ENCODE results near the gene ATG7.
"Not testable (repeated sequence)": the region's sequence is repeated elsewhere in the genome, so short reads cannot be mapped to it uniquely, and the experiment has no call there.

ATG7 gene

GRCh38 chr3:11251807-11252176, 20.4 kb upstream of the ATG7 start:
- DNase-seq (ENCODE audit: low spot score) = no peak

GRCh38 chr3:11254876-11255275, 17.3 kb upstream of the ATG7 start:
- DNase-seq (ENCODE audit: low spot score) = no peak

- not testable (repeated sequence) for DNase-seq (ENCODE audit: low spot score)
Observed at GRCh38 chr3:11255537-11255936, 16.7 kb upstream of the ATG7 start.

- no peak for DNase-seq (ENCODE audit: low spot score)
Observed at GRCh38 chr3:11258958-11259357, 13.2 kb upstream of the ATG7 start.

GRCh38 chr3:11260460-11260859, 11.7 kb upstream of the ATG7 start:
- DNase-seq (ENCODE audit: low spot score) = no peak

GRCh38 chr3:11269007-11269406, 3.2 kb upstream of the ATG7 start:
- no peak for DNase-seq (ENCODE audit: low spot score)

GRCh38 chr3:11272906-11273574, 843 bp downstream of the ATG7 start:
- DNase-seq (ENCODE audit: low spot score) = no peak

- DNase-seq (ENCODE audit: low spot score) = peak; percentile 65
Observed at GRCh38 chr3:11273891-11274291, 1.7 kb downstream of the ATG7 start.

- DNase-seq (ENCODE audit: low spot score) = no peak
Observed at GRCh38 chr3:11274566-11275142, 2.5 kb downstream of the ATG7 start.

GRCh38 chr3:11275926-11276325, 3.7 kb downstream of the ATG7 start:
- DNase-seq (ENCODE audit: low spot score) = no peak

- DNase-seq (ENCODE audit: low spot score) = no peak
Observed at GRCh38 chr3:11276901-11277300, 4.7 kb downstream of the ATG7 start.

GRCh38 chr3:11282250-11283138, 10.3 kb downstream of the ATG7 start:
- DNase-seq (ENCODE audit: low spot score) = peak; percentile 93

GRCh38 chr3:11283139-11283475, 10.9 kb downstream of the ATG7 start:
- no peak for DNase-seq (ENCODE audit: low spot score)

- DNase-seq (ENCODE audit: low spot score) = no peak
Observed at GRCh38 chr3:11284011-11284410, 11.8 kb downstream of the ATG7 start.

GRCh38 chr3:11285471-11285870, 13.3 kb downstream of the ATG7 start:
- no peak for DNase-seq (ENCODE audit: low spot score)

GRCh38 chr3:11287404-11287803, 15.2 kb downstream of the ATG7 start:
- no peak for DNase-seq (ENCODE audit: low spot score)

GRCh38 chr3:11288021-11288491, 15.9 kb downstream of the ATG7 start:
- no peak for DNase-seq (ENCODE audit: low spot score)

GRCh38 chr3:11288786-11289637, 16.8 kb downstream of the ATG7 start:
- DNase-seq (ENCODE audit: low spot score) = no peak

- DNase-seq (ENCODE audit: low spot score) = no peak
Observed at GRCh38 chr3:11289864-11290263, 17.7 kb downstream of the ATG7 start.

GRCh38 chr3:11290743-11291680, 18.8 kb downstream of the ATG7 start:
- DNase-seq (ENCODE audit: low spot score) = no peak

- no peak for DNase-seq (ENCODE audit: low spot score)
Observed at GRCh38 chr3:11291808-11292207, 19.6 kb downstream of the ATG7 start.

Data from Ammon's horn (tissue), 1 donor.